ENCODE measurements around the gene DLX4. TPM values are rescaled to one million over a fixed set of nuclear protein-coding genes. Genes with fewer than 3 reads are reported as not detected.

The DLX4 gene
- total and polyA plus RNA-seq, 2 experiments from 2014 or later: 0.60 to 1.3 TPM

DNA sequence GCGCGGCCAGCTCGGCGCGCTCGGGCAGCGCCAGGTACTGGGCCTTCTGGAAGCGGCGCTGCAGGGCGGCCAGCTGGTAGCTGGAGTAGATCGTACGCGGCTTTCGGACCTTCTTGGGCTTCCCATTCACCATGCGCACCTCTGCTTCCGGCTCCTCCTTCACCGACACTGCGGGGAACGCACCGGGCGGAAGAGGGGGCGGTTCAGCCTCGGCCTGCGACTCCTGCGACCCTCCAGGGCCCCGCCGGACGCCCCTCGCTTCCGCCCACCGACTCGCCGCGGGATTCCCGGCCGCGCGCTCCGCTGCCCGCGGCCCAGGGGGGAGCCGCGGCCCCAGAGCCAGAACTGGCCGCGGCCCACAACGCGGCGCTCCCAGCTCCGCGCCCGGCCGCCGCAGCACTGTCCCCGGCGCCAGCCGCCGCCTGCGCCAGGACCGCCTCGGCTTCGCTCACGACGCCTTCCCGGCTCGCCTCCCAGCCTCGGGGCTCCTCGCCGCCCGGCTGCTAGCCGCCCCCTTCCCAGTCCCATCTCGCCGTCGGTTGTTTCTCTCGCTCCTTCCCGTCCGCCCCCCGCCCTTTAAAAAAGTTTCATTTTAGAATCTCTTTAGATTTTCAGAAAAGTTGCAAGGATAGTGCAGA lies 24.6 kb downstream of the DLX4 start:
- Histone ChIP-seq H3K9me3 (ENCODE audit: low read depth) (no peaks in the 10 kb centered on the region), H3K4me1 (ENCODE audit: low read depth) (peaks cover 3% of the 10 kb centered on the region), H3K36me3 (no peaks in the 10 kb centered on the region), H3K4me3 (peak overlapping the region; percentile 29), H3K27ac (no peak overlapping the region), H3K27me3 (peaks cover 91% of the 10 kb centered on the region)
- DNase-seq (ENCODE audit: low read depth in 1 of 2, low spot score in 1 of 2): peak; percentile 11 to 66
- TF ChIP-seq, protein P1, sequence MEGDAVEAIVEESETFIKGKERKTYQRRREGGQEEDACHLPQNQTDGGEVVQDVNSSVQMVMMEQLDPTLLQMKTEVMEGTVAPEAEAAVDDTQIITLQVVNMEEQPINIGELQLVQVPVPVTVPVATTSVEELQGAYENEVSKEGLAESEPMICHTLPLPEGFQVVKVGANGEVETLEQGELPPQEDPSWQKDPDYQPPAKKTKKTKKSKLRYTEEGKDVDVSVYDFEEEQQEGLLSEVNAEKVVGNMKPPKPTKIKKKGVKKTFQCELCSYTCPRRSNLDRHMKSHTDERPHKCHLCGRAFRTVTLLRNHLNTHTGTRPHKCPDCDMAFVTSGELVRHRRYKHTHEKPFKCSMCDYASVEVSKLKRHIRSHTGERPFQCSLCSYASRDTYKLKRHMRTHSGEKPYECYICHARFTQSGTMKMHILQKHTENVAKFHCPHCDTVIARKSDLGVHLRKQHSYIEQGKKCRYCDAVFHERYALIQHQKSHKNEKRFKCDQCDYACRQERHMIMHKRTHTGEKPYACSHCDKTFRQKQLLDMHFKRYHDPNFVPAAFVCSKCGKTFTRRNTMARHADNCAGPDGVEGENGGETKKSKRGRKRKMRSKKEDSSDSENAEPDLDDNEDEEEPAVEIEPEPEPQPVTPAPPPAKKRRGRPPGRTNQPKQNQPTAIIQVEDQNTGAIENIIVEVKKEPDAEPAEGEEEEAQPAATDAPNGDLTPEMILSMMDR (IDR thresholded peaks at IDR 0.05; ENCODE audit: low read depth, low read length): no peak

DNA sequence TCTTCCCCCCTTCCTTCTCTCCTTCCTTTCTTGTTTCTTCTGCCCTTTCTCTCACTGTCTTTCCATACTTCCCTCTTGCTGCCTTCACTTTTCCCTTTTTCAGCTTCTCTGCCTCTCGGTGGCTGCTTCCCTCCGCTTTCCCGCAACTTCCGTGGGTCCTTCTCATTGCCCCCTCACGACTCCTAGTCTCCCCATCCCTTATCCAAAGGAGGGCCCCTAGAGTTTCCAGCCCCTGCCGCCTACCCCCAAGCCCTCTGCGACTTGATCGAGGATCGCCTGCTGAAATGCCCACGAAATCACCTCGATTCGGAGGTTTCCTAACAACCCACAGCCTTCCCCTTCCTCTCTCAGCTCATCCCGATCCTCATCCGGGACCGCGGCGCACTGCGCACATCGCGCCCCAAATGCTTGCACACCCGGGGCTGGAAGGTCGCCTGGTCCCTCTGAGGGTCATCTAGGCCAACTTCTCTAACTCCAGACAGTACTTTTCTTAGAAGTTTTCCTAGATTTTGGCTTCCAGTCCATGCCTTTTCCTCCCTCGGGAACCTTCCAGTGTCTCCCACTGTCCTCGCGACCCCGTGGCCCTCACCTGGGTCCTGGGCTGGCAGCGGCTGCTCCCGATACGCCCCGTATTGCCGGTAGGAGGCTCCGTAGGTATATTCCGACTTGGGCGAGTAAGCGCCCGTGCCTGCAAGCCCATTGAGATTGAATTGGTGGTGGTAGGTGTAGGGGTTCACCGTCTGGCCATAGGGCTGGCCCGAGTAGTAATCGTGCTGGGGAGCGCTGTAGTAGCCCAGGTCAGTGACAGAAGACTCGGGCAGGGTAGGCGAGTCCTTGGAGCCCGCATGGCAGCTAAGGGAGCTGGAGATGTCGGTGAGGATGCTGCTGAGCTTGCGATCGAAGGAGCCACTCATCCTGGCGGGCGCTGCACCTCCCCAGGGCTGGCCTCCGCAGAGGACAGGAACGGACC lies 25.4 kb downstream of the DLX4 start:
- Histone ChIP-seq H3K4me3 (peak overlapping the region; percentile 29), H3K36me3 (no peaks in the 10 kb centered on the region), H3K9me3 (ENCODE audit: low read depth) (no peaks in the 10 kb centered on the region), H3K27me3 (peaks cover 86% of the 10 kb centered on the region), H3K27ac (no peak overlapping the region), H3K4me1 (ENCODE audit: low read depth) (peaks cover 3% of the 10 kb centered on the region)
- TF ChIP-seq, protein P1 (IDR thresholded peaks at IDR 0.05; ENCODE audit: low read depth, low read length): no peak
- DNase-seq (ENCODE audit: low read depth in 1 of 2, low spot score in 1 of 2): no peak

DNA sequence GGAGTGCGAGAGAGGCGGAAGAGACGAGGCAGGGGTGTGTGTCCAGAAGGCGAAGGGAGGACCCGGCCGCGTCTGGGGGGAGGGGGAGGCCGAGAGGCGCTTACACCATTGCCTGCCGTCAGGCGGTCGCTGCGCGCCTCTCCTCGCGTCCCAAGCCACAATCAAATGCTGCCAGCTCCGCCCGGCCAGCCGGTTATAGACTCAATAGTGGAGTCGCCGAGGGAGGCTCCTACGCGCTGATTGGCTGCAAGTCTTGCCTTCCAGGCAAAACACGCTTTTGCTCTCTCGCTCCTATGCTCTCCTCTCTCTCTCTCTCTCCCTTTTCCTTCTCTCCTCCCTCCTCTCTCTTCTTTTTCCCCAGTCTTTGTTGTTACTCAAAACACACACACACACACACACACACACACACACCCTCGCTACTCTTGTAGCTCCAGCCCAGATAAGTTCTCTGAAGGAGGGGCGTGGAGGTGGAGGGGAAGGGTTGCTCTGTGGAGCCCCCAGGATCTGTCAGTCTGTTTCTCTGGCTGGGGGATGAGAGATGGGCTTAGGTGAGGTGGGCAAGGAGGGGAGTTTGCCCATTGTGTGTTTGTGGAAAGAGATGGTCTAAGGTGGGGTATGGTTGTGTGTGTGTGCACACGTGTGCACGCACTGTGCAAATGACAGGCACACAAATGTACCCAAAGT lies 26.2 kb downstream of the DLX4 start, which contains the start of gene DLX3:
DLX3 (minus strand) TSS at position 170 of the 684 bp plus-strand sequence. CDS start 226 bp downstream, outside the sequence.
- H3K27ac ChIP-seq: no peak within 1 kb of the TSS
- H3K27me3 ChIP-seq: peaks cover 86% of the 10 kb centered on the region
- TF ChIP-seq, protein P1 (IDR thresholded peaks at IDR 0.05; ENCODE audit: low read depth, low read length): no peak
- H3K4me3 ChIP-seq: peak within 1 kb of the TSS; percentile 29
- H3K9me3 ChIP-seq (ENCODE audit: low read depth): no peaks in the 10 kb centered on the region
- H3K4me1 ChIP-seq (ENCODE audit: low read depth): peaks cover 3% of the 10 kb centered on the region
- H3K36me3 ChIP-seq: no peaks in the 10 kb centered on the region
- peak; percentile 80 to 90 for DNase-seq (ENCODE audit: low read depth in 1 of 2, low spot score in 1 of 2)

DNA sequence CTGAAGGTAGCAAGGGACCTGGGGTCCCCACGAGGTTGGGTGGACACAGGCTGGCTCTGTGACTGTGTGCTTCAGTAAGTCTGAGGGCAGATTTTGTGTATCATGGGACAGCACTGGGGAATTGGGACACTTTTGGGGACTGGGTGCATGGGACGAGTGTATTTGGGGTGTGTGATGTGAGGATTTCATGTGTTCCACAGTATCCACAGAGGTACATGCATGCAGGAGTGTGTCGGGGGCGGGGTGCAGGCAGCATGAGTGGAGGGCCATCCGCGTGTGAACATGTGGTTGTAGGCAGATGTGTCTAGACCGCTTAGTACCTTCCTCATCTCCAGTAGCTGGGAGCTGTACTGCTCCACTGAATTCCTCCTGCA lies 27.1 kb downstream of the DLX4 start:
- Histone ChIP-seq H3K27ac (no peak overlapping the region), H3K4me1 (ENCODE audit: low read depth) (peaks cover 3% of the 10 kb centered on the region), H3K36me3 (no peaks in the 10 kb centered on the region), H3K9me3 (ENCODE audit: low read depth) (no peaks in the 10 kb centered on the region), H3K27me3 (peaks cover 86% of the 10 kb centered on the region), H3K4me3 (no peak overlapping the region)
- TF ChIP-seq, protein P1 (IDR thresholded peaks at IDR 0.05; ENCODE audit: low read depth, low read length): no peak
- DNase-seq (ENCODE audit: low read depth in 1 of 2, low spot score in 1 of 2): no peak
